ENCODE results near the gene FGF22.
"Not testable (repeated sequence)": the region's sequence is repeated elsewhere in the genome, so short reads cannot be mapped to it uniquely, and the experiment has no call there.

FGF22 gene

DNA sequence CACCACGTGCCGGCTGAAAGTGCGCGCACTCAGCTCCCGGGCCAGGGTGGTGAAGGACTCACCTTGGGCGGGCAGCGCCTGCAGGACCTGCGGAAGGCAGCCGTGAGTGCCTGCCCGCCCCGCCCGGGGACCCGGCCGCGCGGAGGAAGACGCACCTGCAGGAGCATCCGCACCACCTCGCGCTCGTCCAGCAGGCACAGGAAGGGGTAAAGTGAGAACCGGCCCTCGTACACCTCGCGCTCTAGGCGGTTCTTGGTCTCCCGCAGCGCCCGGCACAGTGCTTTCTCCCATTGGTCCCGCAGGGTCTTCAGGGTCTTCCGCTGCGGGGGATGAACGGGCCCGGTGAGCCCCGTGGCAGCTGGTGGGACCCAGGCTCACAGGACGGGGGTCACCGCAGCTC, 17.0 kb upstream of the FGF22 start:
- DNase-seq = no peak

DNA sequence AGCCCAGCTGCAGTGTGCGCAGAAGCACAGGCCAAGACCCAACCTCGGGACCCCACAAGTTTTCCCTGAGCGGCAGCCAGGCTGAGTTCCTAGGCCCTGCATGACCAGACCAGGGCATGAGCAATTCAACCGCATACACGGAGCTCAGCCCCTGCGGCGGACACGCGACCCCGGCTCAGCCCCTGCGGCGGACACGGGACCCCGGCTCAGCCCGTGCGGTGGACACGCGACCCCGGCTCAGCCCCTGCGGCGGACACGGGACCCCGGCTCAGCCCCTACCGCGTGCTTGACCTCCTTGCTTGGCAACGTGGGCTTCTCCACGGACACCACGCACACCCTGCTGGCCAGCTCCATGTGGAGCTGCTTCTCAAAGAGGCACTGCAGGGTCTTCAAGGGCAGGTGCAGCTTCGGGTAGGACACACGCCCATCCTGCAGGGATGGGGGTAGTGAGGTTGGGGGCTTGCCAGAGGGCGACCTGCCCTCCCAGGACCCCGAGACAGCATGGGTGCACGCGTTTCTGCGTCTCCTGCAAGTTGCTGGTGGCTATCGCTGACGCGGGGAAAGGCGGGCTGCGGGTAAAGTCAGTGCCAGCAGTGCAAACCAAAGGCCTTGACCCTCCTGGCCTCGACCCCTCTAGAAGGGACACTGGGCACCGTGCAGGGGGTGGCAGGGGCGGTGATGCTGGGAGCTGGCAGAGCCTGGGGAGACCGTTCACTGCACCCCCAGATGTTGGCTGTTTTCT, 16.3 kb upstream of the FGF22 start:
- no peak for DNase-seq

DNA sequence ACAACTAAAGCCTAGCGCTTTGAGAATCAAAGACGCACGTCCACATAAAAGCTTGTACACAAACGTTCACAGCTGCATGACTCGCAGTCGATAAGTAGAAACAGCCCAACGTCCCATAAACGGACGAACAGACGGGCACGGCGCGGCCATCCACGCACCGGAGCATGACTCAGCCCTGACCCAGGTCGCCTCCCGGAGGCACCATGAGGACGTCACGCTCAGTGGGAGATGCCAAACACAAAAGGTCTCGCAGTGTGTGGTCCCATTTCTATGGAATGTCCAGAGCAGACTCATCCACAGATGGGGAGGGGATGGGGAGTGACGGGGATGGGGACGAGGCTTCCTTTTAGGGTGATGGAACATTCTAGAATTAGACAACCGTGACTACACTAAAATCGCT, 15.7 kb upstream of the FGF22 start:
- no peak for DNase-seq

DNA sequence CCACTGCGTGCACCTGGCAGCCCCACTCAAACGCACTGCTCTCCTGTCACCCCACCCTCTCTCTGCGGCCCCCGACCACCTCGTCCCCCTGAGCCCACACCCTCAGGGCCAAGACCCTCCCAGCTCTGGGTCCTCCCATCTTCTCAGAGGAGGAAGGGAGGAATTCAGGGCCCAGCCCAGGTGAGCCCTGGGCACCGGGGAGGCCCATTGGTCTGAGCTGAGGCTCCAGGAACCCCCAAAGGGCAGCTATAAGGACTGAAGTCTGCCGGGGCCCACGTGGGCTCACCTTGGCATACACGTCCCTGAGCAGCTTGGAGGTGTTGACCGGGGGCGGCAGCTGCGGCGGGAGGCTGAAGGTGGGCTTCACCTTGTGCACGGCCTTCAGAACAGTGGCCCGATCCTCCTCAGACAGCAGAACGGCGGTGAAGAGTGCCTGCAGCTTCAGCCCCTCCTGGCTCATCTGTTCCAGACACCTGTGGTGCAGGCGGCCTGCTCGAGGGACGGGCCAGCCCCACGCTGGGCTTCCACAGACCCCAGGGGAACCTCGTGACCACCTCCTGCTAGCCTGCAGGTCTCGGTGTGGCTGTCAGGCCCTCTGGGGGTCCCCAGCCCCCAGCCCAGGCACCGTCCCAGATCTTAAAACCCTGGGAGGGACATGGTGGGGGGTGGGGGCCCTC, 15.1 kb upstream of the FGF22 start:
- DNase-seq = no peak

DNA sequence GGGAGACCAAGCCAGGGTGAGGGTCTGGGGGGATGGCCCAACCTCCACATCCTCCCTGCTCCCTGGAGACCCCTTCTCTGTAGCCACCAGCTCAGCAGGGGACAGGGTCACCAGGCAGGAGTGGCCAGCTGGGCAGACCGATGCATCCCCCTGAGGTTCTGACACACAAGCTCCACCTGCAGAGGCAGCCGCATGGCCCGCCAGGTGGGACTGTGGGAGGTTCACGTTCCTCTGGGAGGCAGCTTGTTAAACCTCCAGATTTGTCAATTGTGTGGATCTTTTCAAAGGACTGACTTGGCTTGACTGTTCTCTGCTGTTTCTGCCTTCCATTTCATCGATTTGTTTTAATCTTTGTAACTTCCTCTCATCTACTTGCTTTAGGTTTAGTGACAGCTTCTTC, 14.4 kb upstream of the FGF22 start:
- DNase-seq = no peak

DNA sequence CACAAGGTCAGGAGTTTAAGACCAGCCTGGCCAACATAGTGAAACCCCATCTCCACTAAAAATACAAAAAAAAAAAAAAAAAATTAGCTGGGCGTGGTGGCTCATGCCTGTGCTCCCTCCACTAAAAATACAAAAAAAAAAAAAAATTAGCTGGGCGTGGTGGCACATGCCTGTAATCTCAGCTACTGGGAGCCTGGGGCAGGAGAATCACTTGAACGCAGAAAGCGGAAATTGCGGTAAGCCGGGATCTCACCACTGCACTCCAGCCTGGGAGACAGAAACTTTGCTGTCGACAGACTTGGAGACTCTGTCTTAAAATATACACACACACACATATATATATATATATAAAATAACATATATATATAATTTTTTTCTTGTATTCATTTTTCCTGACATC, 13.1 kb upstream of the FGF22 start:
- not testable (repeated sequence) for DNase-seq

DNA sequence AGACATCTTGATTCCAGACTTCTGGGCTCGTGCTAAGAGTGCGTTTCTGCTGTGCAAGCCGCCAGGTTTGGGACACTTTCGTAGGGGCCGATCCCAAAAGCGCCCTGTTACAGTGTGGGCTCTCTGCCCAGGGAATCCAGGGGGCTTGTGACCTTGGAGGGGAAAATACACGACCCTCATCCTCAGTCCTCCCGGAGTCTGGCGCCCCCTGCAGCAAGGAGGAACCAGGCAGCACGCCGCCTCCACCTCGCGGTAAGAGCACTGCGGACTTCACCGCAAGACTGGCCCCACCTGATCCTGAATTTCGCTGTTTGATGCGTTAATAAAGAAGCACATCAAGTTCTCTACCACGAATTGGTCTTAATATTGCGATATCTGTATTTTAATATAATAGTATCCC, 11.5 kb upstream of the FGF22 start:
- no peak for DNase-seq

DNA sequence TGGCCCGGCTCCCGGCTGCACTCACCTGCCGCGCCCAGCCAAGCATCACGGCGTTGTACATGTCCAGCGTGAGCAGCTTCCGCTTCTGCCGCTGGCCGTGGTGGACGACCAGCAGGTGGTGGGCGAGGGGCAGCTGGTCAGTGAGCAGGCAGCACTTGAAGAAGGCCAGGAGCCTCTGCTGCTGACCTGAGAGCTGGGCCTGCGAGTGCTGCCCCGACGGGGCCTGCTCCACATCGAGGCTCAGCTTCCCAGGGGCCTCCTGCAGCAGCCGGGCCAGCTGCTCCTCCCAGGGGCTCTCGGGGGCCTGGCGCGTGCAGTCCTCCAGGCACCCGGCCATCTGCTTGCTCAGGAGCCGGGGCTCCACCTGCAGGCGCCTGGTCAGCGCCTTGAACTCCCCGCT, 10.2 kb upstream of the FGF22 start:
- not testable (repeated sequence) for DNase-seq

DNA sequence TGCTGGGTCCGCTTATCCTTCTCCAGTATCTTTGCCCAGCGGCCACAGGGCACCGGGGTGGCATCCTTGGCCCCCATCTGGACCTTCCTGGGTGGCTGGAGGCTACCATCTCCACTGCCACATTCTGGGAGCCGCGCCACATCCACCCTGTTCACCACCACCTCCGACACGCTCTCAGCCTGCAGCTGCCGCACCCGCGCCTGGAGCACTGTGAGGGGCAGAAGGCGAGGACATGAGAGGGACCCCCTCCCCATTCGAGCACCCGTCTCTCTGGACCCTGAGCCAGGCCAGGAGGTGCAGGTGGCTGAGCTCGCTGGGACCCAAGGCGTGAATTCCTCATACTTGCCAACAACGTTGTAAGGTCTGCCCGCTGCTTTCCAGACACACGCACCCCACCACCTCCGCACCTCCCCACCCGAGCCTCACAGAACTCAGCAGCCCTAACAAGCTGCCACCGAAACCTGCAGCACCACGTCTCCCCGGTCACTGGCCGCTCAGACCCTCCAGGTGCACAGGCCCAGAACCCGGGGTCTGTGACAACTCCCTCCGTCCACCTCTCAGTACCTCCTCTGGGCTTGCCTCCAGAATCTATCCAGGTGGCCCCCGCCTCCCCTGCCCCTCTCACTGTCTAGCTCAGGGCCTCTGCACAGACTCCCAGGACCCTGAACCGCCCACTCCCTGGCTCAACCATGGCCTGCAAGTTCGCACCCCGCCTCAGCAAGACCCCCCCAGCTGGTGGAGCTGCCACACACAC, 9.5 kb upstream of the FGF22 start:
- no peak for DNase-seq

DNA sequence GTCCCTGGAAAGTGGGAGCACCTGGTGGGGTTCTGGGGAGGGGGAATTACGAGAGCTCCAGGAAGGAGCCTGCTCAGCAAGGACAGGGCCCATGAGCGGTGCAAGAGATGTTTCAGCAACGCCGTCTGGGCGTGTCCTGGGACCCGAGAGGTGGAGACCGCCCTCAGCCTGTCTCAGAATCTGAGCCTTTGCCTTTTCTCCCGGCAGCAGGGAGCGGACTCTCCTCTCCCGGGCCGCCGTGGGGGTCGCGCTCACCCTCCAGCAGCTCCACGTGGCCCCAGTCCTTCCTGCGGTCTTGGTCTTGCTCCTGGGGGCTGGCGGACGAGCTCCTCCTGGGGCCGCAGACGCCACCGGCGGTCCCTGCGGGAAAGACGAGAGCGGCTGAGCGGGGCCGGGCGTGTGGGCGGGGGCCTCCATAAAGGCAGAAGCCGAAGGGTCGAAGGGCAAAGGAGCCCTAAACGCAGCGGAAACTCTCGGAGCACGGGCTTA, 7.1 kb upstream of the FGF22 start:
- no peak for DNase-seq

DNA sequence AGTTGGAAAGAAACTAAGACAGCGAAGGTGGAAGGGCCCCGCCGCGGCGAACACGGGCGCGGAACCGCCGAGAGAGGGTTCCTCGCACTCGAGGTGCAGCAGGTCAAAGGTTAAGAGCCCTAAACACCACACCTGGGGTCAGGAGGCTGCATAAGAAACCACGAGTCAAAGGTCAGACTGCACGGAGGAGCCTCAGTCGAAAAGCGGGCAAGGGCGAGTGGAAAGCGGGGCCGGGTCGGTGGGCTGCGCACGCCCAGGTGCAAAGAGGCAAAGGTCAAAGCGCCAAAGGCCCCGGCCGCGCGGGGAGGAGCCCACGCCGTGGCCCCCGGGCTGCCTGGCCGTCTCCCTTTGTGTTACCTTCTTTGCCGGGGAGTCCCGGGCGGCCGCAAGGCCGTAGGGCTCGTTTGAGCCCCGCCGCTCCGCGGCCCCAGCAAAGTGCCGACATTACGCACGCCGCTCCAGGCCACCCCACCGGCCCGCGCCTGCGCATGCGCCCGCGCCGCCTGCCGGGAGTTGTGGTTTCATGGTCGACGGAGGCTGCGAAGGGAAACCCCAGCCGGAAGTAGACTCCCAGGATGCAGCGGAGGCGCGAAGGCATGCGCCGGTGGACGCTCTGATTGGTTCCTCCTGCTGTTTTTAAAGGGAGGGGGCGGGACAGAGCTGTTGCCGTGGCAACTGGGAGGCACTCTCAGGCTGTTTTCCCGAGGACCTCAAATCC, 6.5 kb upstream of the FGF22 start, which contains the start of gene POLRMT:
Gene POLRMT, minus strand, starts transcription at position 470 of the 718 bp plus-strand sequence. Its CDS starts 25 bp downstream, at position 445.
- DNase-seq = peak; percentile 95

DNA sequence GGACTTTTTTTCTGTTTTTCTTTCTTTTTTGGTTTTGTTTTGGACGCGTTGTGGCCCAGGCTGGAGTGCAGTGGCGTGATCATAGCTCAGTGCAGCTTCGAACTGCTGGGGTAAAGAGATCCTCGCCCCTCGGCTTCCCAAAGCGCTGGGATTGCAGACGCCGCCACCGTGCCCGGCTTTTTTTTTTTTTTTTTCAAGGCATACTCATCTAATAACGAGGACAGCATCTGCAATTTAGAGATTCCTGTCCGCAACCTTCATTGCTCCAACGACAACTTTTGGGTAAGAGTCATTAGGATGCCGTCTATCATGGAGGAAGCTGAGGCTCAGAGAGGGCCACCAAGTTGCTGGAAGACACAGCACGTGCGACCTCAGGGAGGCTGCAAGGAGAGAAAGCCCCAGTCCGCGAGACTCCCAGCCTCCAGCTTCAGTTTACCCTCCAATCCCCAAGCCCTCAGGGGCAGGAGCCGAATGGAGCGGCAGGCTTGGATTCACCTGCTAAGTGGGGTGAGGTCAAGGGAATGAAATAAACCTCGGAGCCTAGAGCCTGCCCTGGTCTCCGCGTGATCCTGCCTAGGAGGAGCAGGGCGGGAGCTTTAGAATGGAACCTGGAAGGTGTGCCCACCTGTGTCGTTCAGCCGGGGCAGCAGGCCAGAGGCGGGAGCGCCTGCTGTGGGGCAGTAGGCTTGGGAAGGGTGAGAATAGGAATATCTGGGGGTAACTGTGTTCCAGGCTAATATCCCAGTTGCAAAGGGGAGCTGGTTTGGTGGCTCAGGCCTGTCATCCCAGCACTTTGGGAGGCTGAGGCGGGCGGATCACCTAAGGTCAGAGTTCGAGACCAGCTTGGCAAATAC, 5.7 kb upstream of the FGF22 start:
- no peak for DNase-seq

DNA sequence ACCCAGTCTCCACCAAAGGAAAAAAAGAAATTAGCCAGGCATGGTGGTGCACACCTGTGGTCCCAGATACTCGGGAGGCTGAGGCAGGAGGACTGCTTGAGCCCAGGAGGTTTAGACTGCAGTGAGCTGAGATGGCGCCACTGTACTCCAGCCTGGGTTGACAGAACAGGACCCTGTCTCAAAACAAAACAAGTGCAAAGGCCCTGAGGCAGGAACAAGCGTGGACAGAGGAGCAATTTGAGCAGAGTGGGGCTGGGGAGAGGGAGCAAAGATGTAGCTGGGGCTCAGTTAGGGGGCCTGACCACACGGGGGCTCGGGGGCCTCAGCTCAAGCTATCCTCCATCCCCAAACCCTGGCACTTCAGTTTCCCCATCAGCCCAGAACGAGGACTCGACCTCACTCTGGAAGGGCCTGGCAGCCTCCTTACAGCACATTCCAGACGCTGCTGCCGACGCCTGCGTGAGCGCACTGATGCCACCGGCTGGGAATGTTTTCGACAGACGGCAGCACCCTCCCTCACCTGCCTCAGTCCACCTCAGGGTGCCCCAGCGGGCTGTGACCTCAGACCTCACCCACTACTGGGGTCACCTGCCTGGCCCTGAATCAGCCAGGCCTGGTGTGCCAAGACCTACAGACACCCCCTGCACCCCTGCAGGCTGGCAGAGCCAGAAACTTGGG, 4.6 kb upstream of the FGF22 start:
- no peak for DNase-seq

DNA sequence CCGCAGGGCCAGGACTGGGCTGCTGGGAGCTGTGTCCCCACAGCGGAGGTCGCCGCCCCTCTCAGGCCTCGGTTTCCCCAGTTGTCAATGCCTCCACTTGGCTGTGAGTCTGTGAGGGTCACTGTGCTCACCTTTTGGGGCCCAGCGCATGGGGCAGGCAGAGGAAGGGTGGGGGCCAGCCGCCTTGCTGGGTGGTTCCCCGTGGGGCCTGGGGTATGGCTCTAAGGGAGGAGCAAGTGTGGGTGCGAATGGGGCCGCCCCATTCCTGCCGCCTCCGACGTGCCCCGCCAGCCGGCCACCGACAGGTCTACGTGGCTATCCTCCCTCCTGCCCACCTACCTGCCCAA, 800 bp upstream of the FGF22 start:
- no peak for DNase-seq

DNA sequence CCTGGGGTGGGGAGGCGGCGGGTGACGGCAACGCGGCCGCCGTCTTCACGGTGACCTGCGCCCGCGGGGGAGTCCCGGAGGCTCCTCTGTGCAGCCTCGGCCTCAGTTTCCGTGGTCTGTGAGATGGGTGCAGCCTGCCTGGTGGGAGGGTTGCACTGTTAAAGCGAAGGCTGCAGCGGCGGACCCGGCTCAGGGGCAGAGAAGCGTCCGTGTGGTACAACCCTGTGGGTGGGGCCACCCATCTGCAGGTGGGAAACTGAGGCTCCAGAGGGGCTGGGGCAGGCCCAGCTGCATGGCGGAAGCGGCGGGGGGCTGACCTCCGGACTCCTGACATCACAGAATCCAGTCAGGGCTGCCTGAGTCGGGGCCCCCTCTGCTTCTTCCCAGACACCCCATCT, 481 bp downstream of the FGF22 start:
- DNase-seq = no peak

DNA sequence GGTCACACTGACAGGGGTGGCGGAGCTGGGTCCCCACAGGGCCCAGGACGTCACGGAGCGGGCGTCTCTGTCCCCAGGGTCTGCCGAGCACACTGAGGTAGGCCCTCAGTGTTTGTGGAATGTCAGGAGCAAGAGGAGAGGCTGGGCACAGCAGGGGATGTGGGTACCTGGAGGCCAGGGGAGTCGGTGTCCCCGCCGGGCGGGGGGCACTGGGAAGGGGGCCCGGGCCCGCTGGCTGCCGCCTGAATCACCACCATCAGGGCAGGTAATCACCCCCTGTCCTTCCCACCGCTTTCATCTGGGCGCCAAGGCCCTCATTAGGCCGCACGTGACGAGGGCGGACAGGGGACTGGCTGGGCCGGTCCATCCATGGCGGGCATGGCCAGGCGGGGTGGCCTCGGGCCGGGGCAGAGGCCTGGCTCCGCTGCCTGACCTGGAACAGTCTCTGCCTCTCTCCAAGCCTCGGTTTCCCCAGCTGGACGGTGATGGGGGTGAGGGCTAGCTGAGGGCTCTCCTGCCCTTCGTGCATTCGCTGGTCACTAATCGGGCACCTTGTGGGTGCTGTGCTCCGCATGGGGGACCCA, 1.0 kb downstream of the FGF22 start:
- DNase-seq = no peak

DNA sequence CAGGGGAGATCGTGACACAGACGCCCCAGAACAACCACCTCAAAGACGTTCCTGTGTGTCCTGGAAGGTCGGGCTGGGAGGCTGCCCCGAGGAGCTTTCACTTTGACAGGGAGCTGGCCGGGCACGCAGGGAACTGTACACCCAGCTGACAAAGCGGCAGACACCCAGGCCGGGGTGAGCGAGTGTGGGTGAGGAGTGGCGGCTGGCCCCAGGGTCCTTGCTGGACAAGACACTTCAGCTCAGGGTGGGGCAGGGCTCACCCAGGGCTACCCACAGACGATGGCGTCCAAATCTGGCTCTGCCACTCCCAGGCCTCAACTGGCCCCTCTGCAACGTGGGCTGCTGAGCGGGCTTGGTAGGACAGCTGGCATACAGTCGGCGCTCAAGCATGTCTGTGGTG, 2.0 kb downstream of the FGF22 start:
- no peak for DNase-seq

DNA sequence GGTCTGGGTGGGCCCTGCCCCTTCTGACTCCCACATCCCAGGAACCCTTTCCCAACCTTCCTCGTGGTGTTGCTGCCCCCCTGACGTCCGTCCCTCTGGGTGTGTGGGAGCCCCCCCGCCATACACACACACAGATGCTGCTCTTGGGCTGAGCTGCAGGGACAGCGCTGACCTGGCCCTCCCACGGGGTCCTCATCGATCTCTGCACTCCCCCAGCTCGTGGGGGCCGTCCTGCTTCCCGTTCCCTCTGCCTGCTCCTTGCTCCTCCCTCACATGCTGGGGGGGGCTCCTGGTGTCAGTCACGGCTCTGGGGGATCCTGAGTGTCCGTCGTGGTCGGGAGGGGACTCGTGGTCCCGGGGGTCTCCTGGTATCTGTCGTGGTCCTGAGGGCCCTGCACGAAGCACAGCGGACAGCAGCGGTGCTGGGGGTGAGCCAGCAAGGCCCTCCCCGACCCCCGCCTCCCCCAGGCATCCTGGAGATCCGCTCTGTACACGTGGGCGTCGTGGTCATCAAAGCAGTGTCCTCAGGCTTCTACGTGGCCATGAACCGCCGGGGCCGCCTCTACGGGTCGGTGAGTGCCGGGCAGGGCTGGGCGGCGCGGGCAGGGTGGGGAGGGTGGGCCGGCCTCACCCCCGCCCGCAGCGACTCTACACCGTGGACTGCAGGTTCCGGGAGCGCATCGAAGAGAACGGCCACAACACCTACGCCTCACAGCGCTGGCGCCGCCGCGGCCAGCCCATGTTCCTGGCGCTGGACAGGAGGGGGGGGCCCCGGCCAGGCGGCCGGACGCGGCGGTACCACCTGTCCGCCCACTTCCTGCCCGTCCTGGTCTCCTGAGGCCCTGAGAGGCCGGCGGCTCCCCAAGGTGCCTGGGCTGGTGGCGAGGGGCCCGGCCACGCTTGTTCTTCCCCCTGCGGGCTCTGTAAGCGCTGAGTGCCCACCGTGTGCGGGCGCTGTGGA, 3.4 kb downstream of the FGF22 start:
- DNase-seq = no peak

DNA sequence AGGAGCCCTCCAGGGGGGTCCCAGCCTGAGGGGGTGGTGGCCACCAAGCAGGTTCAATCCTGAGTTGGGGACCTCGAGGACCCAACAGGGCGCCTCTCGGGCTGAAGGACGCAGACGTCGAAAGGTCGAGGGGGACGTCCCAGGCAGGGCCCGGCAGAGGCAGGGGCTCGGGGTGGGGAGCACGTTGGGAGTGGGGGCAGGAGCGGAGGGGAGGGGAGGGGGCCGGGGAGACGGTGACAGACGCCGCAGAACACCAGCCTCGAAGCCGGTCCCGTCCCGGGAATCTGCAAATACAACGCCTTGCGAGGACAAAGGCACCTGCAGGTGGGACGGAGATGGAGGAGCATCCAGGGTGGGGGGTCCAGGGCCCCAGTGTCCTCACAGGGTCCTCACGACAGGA, 4.1 kb downstream of the FGF22 start:
- DNase-seq = no peak

DNA sequence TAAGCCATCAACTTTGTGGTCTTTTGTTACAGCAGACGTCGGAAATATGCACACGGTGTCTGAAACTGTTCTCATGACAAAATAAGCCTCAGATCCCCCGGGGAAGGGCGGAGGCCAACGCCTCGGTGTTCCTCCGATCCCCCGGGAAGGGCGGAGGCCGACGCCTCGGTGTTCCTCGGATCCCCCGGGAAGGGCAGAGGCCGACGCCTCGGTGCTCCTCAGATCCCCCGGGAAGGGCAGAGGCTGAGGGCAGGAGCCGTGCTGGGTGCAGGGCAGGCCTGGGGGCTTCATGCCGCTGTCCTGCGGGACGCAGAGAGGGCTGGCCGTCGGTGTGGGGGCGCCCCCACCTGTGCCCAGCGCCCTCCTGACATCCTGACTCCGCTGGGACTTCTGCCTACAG, 4.7 kb downstream of the FGF22 start:
- DNase-seq = no peak
